Measurements from ENCODE around the gene KIAA0513. TPM values are rescaled to one million over a fixed set of nuclear protein-coding genes. Genes with fewer than 3 reads are reported as not detected.
"Not testable (repeated sequence)": the region's sequence is repeated elsewhere in the genome, so short reads cannot be mapped to it uniquely, and the experiment has no call there.

KIAA0513 gene
- total RNA-seq, 2 experiments from 2014 or later, result 9.7 to 9.8 TPM

DNA sequence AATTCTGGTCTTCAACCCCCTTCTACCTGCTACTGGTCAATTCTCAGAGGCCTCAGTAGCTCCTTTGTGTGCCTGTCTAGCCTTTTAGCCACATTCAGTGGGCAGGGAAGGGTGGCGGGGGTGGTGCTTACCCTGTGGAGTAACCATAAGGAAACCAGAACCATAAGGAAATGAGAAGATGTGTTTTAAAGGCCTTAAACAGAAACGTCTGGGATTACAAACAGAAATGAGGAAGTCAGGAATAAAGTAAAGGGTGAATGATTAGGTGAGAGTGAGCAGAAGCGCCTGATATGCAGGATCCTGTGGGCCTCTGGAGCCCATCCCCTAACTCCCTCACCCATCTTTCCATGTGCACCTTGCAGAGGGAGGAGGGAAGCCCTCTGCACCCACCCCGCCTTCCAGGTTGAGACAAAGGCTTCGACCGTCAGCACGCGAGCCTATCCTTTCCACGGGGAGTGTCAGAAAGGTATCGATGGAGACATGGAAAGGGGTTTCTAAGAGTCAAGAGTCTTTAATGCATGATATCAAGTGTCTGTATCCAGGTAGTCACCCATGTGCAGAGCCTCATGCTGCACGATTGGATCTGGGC, 20.4 kb downstream of the KIAA0513 start:
- no peaks in the 10 kb centered on the region for H3K27me3 Mint-ChIP-seq (ENCODE audit: low read depth)
- DNase-seq, result no peak
- no peak overlapping the region for H3K27ac Mint-ChIP-seq
- no peaks in the 10 kb centered on the region for H3K9me3 Mint-ChIP-seq
- intact Hi-C loops (cut with micrococcal nuclease), result no loop called here
- no peak overlapping the region for H3K4me3 Mint-ChIP-seq
- peaks cover 30% of the 10 kb centered on the region for H3K4me1 Mint-ChIP-seq (ENCODE audit: low read depth)
- CTCF ChIA-PET, result interaction anchor here (1.0 to 1.1 kb wide), 2 partner anchors 12 to 18 kb away, joined by 3 to 5 read pairs; no protein-coding TSS in a partner anchor
- H3K36me3 Mint-ChIP-seq (ENCODE audit: low read depth), result peaks cover 1% of the 10 kb centered on the region

- no peak for DNase-seq
- H3K36me3 Mint-ChIP-seq (ENCODE audit: low read depth), result peaks cover under 1% of the 10 kb centered on the region
- no peak overlapping the region for H3K27ac Mint-ChIP-seq
- H3K27me3 Mint-ChIP-seq (ENCODE audit: low read depth), result no peaks in the 10 kb centered on the region
- intact Hi-C loops (cut with micrococcal nuclease), result no loop called here
- no peak overlapping the region for H3K4me3 Mint-ChIP-seq
- no peaks in the 10 kb centered on the region for H3K9me3 Mint-ChIP-seq
- CTCF ChIA-PET, result no interaction called here
- H3K4me1 Mint-ChIP-seq (ENCODE audit: low read depth), result peaks cover 30% of the 10 kb centered on the region
These were observed 21.4 kb downstream of the KIAA0513 start for GRCh38 chr16:85048921-85049562.

- CTCF ChIA-PET, result no interaction called here
- no peak for DNase-seq
- intact Hi-C loops (cut with micrococcal nuclease), result no loop called here
- no peaks in the 10 kb centered on the region for H3K36me3 Mint-ChIP-seq (ENCODE audit: low read depth)
- no peak overlapping the region for H3K4me3 Mint-ChIP-seq
- H3K27ac Mint-ChIP-seq, result no peak overlapping the region
- no peaks in the 10 kb centered on the region for H3K27me3 Mint-ChIP-seq (ENCODE audit: low read depth)
- peaks cover 33% of the 10 kb centered on the region for H3K4me1 Mint-ChIP-seq (ENCODE audit: low read depth)
- H3K9me3 Mint-ChIP-seq, result no peaks in the 10 kb centered on the region
These were observed 22.2 kb downstream of the KIAA0513 start for GRCh38 chr16:85049706-85050305.

DNA sequence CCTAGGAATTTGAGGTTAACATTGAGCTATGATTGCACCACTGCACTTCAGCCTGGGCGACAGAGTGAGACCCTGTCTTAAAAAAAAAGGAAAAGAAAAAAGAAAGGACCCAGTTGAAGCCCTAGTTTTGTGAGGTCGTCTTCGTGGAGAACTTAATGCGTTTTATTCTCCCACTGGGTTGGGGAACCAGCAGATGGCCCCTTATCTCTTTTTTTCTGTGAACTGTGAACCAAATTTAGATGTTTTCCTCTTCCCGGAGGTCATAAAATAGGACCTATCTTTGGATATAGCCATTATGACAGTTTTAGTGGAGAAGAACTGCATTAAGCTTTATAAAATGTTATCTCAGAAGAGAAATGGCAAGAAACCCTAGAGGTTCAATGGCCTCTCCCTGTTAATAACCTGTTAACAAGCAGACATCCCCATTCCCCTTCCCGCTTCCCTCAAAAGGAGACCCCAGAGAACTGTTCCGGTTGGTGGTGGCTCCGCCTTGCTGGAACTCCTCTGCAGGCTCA, 23.5 kb downstream of the KIAA0513 start:
- H3K9me3 Mint-ChIP-seq, result no peaks in the 10 kb centered on the region
- CTCF ChIA-PET, result no interaction called here
- no peaks in the 10 kb centered on the region for H3K36me3 Mint-ChIP-seq (ENCODE audit: low read depth)
- no peaks in the 10 kb centered on the region for H3K27me3 Mint-ChIP-seq (ENCODE audit: low read depth)
- no peak overlapping the region for H3K27ac Mint-ChIP-seq
- peaks cover 42% of the 10 kb centered on the region for H3K4me1 Mint-ChIP-seq (ENCODE audit: low read depth)
- H3K4me3 Mint-ChIP-seq, result no peak overlapping the region
- no peak for DNase-seq
- intact Hi-C loops (cut with micrococcal nuclease), result no loop called here

GRCh38 chr16:85051683-85052082, 24.1 kb downstream of the KIAA0513 start:
- no peak for DNase-seq
- CTCF ChIA-PET, result no interaction called here
- H3K27me3 Mint-ChIP-seq (ENCODE audit: low read depth), result no peaks in the 10 kb centered on the region
- intact Hi-C loops (cut with micrococcal nuclease), result no loop called here
- no peak overlapping the region for H3K27ac Mint-ChIP-seq
- H3K4me3 Mint-ChIP-seq, result no peak overlapping the region
- no peaks in the 10 kb centered on the region for H3K36me3 Mint-ChIP-seq (ENCODE audit: low read depth)
- H3K9me3 Mint-ChIP-seq, result no peaks in the 10 kb centered on the region
- H3K4me1 Mint-ChIP-seq (ENCODE audit: low read depth), result peaks cover 42% of the 10 kb centered on the region

DNA sequence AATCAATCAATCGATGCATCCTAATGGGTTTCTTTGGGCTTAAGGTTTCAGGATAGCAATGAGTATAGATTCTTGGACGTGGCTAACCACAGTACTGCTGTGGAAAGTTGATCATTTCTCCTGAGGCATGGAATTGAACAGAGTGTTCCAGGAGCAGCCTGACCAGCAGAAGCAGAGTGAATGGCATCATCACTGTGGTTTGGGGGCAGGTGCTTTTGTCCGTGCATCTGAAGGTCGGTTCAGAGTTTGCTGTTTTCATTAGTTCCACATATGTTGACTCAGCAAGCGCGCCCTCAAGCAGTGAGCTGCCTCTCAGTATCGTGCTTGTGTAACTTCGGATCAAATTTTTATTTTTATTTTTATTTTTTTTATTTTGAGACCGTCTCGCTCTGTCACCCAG, 24.9 kb downstream of the KIAA0513 start:
- H3K27me3 Mint-ChIP-seq (ENCODE audit: low read depth), result no peaks in the 10 kb centered on the region
- intact Hi-C loops (cut with micrococcal nuclease), result no loop called here
- no peaks in the 10 kb centered on the region for H3K36me3 Mint-ChIP-seq (ENCODE audit: low read depth)
- H3K4me3 Mint-ChIP-seq, result no peak overlapping the region
- no peaks in the 10 kb centered on the region for H3K9me3 Mint-ChIP-seq
- CTCF ChIA-PET, result interaction anchor here (1.1 kb wide), 1 partner anchor 34 kb away, joined by 4 read pairs; no protein-coding TSS in a partner anchor
- H3K27ac Mint-ChIP-seq, result no peak overlapping the region
- H3K4me1 Mint-ChIP-seq (ENCODE audit: low read depth), result peaks cover 42% of the 10 kb centered on the region
- no peak for DNase-seq

- H3K27ac Mint-ChIP-seq; intact Hi-C loops (cut with micrococcal nuclease); H3K36me3 Mint-ChIP-seq (ENCODE audit: low read depth); DNase-seq; H3K27me3 Mint-ChIP-seq (ENCODE audit: low read depth); H3K4me3 Mint-ChIP-seq; H3K9me3 Mint-ChIP-seq: not testable (repeated sequence)
- CTCF ChIA-PET, result interaction anchor here (0.7 to 1.2 kb wide), 3 partner anchors 8 to 95 kb away, joined by 3 to 9 read pairs (median 7); no protein-coding TSS in a partner anchor
- peaks cover 44% of the 10 kb centered on the region for H3K4me1 Mint-ChIP-seq (ENCODE audit: low read depth)
These were observed 26.7 kb downstream of the KIAA0513 start for GRCh38 chr16:85054321-85054720.

DNA sequence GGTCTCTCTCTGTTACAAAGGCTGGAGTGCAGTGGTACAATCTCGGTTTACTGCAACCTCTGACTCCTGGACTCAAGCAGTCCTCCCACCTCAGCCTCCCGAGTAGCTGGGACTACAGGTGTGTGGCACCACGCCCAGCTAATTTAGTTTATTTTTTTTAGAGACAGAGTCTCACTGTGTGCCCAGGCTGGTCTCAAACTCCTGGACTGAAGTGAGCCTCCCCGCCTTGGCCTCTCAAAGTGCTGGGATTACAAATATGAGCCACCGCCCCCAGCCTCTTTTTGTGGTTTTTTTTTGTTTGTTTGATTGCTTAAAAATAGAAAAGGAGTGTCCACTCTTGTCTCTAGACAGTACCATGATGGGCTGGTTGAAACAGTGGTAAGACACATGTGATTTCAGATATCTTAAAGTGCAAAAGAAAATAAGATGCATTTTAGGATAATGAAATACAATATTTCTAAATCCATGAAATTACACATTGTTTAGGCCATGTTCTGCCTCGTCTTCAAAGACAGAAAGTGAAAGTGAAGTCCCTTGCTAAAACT, 27.4 kb downstream of the KIAA0513 start:
- Mint-ChIP-seq H3K27me3 (ENCODE audit: low read depth) (no peaks in the 10 kb centered on the region), H3K4me3 (peak overlapping the region; percentile 64), H3K4me1 (ENCODE audit: low read depth) (peaks cover 41% of the 10 kb centered on the region), H3K9me3 (no peaks in the 10 kb centered on the region), H3K27ac (peak overlapping the region; percentile 84), H3K36me3 (ENCODE audit: low read depth) (peaks cover 1% of the 10 kb centered on the region)
- DNase-seq, result no peak
- CTCF ChIA-PET, result interaction anchor here (0.7 to 2.2 kb wide), 5 partner anchors 8 to 94 kb away, joined by 3 to 9 read pairs (median 6); no protein-coding TSS in a partner anchor
- intact Hi-C loops (cut with micrococcal nuclease), result loop anchor here (1.0 kb wide), 3 partner anchors 26 to 44 kb away; partner anchors contain the start of gene ZDHHC7

- peak overlapping the region; percentile 84 for H3K27ac Mint-ChIP-seq
- DNase-seq, result peak; percentile 77
- H3K4me3 Mint-ChIP-seq, result peak overlapping the region; percentile 64
- H3K4me1 Mint-ChIP-seq (ENCODE audit: low read depth), result peaks cover 39% of the 10 kb centered on the region
- H3K9me3 Mint-ChIP-seq, result no peaks in the 10 kb centered on the region
- H3K36me3 Mint-ChIP-seq (ENCODE audit: low read depth), result peaks cover 1% of the 10 kb centered on the region
- no peaks in the 10 kb centered on the region for H3K27me3 Mint-ChIP-seq (ENCODE audit: low read depth)
- CTCF ChIA-PET, result interaction anchor here (0.7 to 2.2 kb wide), 7 partner anchors 9 to 31 kb away, joined by 3 to 9 read pairs (median 5); partner anchors contain the start of gene KIAA0513
- intact Hi-C loops (cut with micrococcal nuclease), result loop anchor here (1.0 kb wide), 3 partner anchors 26 to 44 kb away; partner anchors contain the start of gene ZDHHC7
These were observed 28.1 kb downstream of the KIAA0513 start for GRCh38 chr16:85055493-85056210.

DNA sequence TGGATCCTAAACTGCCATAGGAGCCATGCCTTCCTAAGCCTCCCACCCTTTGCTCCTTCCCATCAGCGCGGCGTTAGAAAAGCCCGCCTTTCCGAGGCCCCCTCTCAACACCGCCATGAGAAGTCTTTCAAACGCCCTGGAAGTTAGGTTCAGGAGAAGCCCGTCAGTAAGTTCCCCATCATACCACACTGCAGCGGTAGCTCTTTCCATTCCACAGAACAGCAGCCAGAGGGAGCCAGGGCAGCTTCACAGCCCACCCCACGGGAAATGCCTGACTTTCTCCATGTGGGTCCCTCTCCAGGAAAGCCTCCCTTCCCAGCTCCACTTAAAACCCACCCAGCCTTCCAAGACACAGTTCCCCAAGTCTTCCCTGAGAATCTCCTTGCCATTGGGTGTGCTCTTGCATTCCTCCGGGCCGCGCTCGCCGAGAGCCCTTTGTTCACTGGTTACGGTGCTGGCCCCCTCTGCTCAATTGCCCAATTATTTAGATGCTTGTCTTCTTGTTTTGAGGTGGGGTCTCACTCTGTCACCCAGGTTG, 28.7 kb downstream of the KIAA0513 start:
- Mint-ChIP-seq H3K4me3 (peak overlapping the region; percentile 64), H3K9me3 (no peaks in the 10 kb centered on the region), H3K27me3 (ENCODE audit: low read depth) (no peaks in the 10 kb centered on the region), H3K27ac (peak overlapping the region; percentile 84), H3K4me1 (ENCODE audit: low read depth) (peaks cover 39% of the 10 kb centered on the region), H3K36me3 (ENCODE audit: low read depth) (peaks cover 1% of the 10 kb centered on the region)
- intact Hi-C loops (cut with micrococcal nuclease), result no loop called here
- CTCF ChIA-PET, result interaction anchor here (1.1 to 2.2 kb wide), 5 partner anchors 10 to 30 kb away, joined by 4 to 9 read pairs (median 6); partner anchors contain the start of gene KIAA0513
- DNase-seq, result peak; percentile 35

DNA sequence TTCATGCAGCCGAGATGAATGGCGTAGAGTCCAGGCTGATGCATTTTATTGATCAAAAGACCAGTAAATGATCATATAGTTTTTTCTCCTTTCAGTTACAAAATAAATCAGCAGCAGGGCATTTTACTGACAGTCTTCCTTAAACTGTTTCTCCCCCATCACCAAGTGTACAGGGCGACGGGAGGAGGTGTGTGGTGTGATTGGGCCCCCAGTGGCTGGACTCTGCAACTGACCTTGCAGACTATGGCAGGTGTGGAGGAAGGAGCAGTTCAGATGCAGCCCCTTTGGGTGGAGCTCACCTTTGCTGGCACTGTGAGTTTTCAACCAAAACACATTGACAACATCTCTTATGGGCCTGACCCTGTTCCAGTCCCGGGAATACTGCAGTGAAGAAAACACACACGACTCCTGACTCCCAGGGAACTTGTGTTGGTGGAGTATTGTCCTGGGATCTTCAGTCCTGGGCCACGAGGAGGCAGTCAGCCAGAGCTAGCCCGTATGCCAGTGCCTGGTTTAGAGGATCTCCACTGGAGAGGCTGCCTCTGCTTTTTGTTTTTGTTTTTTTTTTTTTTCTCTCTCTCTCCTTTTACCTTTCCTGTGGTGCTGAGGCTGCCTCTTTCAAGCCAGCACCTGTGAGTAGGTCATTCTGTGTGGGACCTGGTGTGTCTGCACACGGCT, 29.8 kb downstream of the KIAA0513 start:
- Mint-ChIP-seq H3K27ac (peak overlapping the region; percentile 19), H3K4me1 (ENCODE audit: low read depth) (peaks cover 41% of the 10 kb centered on the region), H3K36me3 (ENCODE audit: low read depth) (peaks cover 1% of the 10 kb centered on the region), H3K4me3 (no peak overlapping the region), H3K27me3 (ENCODE audit: low read depth) (no peaks in the 10 kb centered on the region), H3K9me3 (no peaks in the 10 kb centered on the region)
- intact Hi-C loops (cut with micrococcal nuclease), result no loop called here
- DNase-seq, result peak; percentile 24
- CTCF ChIA-PET, result interaction anchor here (1.1 to 2.2 kb wide), 2 partner anchors 27 to 29 kb away, joined by 4 to 9 read pairs; no protein-coding TSS in a partner anchor
